HCEC 1CT (cell line): Measurements from ENCODE around the gene RDH5.
A peak's percentile ranks its signal among the peaks of the same experiment; 100 is the strongest.

Source experiments
- DNase-seq: peaks from one replicate; pipeline ENCODE4 v3.0.0-alpha.2; 2017

The RDH5 gene

GRCh38 chr12:55720071-55720564 is at the start of gene RDH5:
Gene RDH5, plus strand, starts transcription at chr12:55720393. Its CDS starts 792 bp downstream, at chr12:55721185.
- peak; percentile 73 for DNase-seq

- no peak for DNase-seq
These were observed 48.4 kb upstream of the RDH5 start for GRCh38 chr12:55671746-55672145.

GRCh38 chr12:55673638-55674037 is 46.6 kb upstream of the RDH5 start:
- no peak for DNase-seq

- no peak for DNase-seq
These were observed 44.5 kb upstream of the RDH5 start for GRCh38 chr12:55675666-55676065.

- no peak for DNase-seq
These were observed 43.5 kb upstream of the RDH5 start for GRCh38 chr12:55676707-55677106.

- DNase-seq = no peak
These were observed 40.5 kb upstream of the RDH5 start for GRCh38 chr12:55679691-55680090.

- peak; percentile 68 for DNase-seq
These were observed 38.8 kb upstream of the RDH5 start for GRCh38 chr12:55681142-55682077.

GRCh38 chr12:55682087-55682796 is 38.0 kb upstream of the RDH5 start:
- no peak for DNase-seq

GRCh38 chr12:55683676-55684075 is 36.5 kb upstream of the RDH5 start:
- no peak for DNase-seq

- DNase-seq = no peak
These were observed 35.3 kb upstream of the RDH5 start for GRCh38 chr12:55684761-55685370.

- DNase-seq = no peak
These were observed 34.5 kb upstream of the RDH5 start for GRCh38 chr12:55685671-55686070.

GRCh38 chr12:55686366-55687010 is 33.7 kb upstream of the RDH5 start:
- no peak for DNase-seq

GRCh38 chr12:55687746-55688145 is 32.4 kb upstream of the RDH5 start:
- DNase-seq = no peak

GRCh38 chr12:55688716-55689655 is 31.2 kb upstream of the RDH5 start:
- DNase-seq = no peak

- no peak for DNase-seq
These were observed 27.4 kb upstream of the RDH5 start for GRCh38 chr12:55692631-55693322.

GRCh38 chr12:55693323-55694187 is 26.6 kb upstream of the RDH5 start:
- no peak for DNase-seq

GRCh38 chr12:55694188-55694515 is 26.0 kb upstream of the RDH5 start:
- DNase-seq = no peak

GRCh38 chr12:55694651-55695050 is 25.5 kb upstream of the RDH5 start:
- DNase-seq = no peak

- no peak for DNase-seq
These were observed 24.8 kb upstream of the RDH5 start for GRCh38 chr12:55695349-55695748.

- DNase-seq = no peak
These were observed 24.1 kb upstream of the RDH5 start for GRCh38 chr12:55696141-55696540.
